Measurements from ENCODE around the gene SPATS2L.

DNA sequence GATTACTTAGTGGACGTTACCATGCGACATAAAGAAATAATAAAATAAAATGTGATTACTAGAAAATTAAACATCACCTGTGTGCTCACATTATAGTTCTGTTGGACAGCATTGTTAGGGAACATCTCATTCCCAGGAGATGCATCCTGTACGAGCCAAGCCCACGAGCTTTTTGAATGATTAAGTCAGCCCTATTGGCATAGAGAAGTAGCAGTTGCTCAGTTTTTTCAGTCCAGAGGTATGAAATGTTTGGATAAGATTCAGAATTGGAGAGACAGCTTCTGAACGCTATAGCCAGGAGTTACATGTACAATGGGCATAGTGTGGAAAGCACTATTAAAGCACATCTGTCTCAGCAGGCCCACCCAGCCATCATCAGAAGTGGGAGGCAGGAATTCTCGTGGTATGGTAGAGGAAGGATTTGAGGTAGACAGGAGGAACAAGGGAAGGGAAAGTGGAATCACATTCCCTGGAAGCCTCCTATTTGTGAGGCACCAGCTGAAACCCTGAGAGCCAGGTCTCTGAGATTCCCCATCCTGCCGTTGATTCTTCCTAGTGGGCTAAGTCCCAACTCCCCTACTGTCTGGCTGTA is 8.6 kb downstream of the SPATS2L start:
- TF ChIP-seq POLR2A (IDR thresholded peaks at IDR 0.05) = no peak
- TF ChIP-seq, protein P1, sequence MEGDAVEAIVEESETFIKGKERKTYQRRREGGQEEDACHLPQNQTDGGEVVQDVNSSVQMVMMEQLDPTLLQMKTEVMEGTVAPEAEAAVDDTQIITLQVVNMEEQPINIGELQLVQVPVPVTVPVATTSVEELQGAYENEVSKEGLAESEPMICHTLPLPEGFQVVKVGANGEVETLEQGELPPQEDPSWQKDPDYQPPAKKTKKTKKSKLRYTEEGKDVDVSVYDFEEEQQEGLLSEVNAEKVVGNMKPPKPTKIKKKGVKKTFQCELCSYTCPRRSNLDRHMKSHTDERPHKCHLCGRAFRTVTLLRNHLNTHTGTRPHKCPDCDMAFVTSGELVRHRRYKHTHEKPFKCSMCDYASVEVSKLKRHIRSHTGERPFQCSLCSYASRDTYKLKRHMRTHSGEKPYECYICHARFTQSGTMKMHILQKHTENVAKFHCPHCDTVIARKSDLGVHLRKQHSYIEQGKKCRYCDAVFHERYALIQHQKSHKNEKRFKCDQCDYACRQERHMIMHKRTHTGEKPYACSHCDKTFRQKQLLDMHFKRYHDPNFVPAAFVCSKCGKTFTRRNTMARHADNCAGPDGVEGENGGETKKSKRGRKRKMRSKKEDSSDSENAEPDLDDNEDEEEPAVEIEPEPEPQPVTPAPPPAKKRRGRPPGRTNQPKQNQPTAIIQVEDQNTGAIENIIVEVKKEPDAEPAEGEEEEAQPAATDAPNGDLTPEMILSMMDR (IDR thresholded peaks at IDR 0.05) = no peak

Data from lower leg skin (tissue), 3 donors.